Subcutaneous abdominal adipose tissue (tissue), 5 donors: ENCODE measurements around the gene PAFAH1B1.
"Not testable (repeated sequence)": the region's sequence is repeated elsewhere in the genome, so short reads cannot be mapped to it uniquely, and the experiment has no call there.

Experiments used
- H3K27ac ChIP-seq: one replicate; pipeline ENCODE4 v1.7.0; 2013; ENCODE audit warnings: low read depth, mild to moderate bottlenecking, inconsistent platforms, low read length, moderate library complexity
- H3K27me3 ChIP-seq, 5 donors: one replicate each; pipeline ENCODE4 v1.7.0; 2013; ENCODE audit warnings: low read length in 5 of 5, inconsistent platforms in 1 of 5; ENCODE audit not compliant: control insufficient read depth in 5 of 5, insufficient read depth in 4 of 5
- H3K36me3 ChIP-seq, 5 donors: one replicate each; pipeline ENCODE4 v1.7.0; 2013; ENCODE audit warnings: low read length in 5 of 5; ENCODE audit not compliant: control insufficient read depth in 5 of 5, insufficient read depth in 5 of 5
- H3K4me1 ChIP-seq, 5 donors: one replicate each; pipeline ENCODE4 v1.7.0; 2013; ENCODE audit warnings: low read length in 5 of 5, mild to moderate bottlenecking in 3 of 5, moderate library complexity in 1 of 5; ENCODE audit not compliant: control insufficient read depth in 5 of 5, insufficient read depth in 5 of 5
- H3K4me3 ChIP-seq, 5 donors: one replicate each; pipeline ENCODE4 v1.7.0; 2013; ENCODE audit warnings: low read length in 5 of 5, low read depth in 1 of 5
- H3K9ac ChIP-seq, 5 donors: one replicate each; pipeline ENCODE4 v1.7.0; 2013; ENCODE audit warnings: low read length in 5 of 5, mild to moderate bottlenecking in 4 of 5, moderate library complexity in 3 of 5
- H3K9me3 ChIP-seq, 5 donors: one replicate each; pipeline ENCODE4 v1.7.0; 2013; ENCODE audit warnings: low read length in 5 of 5; ENCODE audit not compliant: control insufficient read depth in 5 of 5
- donor health status: healthy.
- donor health status: healthy.
- donor health status: healthy.
- donor health status: healthy.
- donor health status: healthy.

PAFAH1B1 gene

DNA sequence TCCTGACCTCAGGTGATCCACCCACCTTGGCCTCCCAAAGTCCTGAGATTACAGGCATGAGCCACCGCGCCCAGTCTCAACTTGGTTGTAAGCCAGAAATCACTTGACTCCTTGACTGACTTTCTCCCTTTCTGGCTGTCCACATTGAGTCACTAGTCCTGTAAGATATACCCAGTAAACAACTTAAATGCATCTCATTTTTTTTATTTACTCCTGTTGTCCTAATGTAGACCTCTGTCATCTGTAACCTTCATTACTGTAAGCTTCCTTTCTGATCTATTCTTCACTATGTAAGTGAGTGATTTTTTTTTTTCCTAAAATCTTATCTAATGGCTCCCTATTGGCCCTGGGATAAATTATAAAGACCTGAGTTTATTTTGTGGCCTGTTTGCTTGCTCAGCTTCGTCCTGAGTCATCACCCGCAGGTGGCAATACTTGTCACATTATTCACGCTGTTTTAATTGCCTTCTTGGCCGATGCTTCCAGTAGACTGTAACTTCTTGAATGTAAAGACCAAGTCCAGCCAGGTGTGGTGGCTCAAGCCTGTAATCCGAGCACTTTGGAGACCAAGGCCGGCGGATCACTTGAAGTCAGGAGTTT is 41.0 kb downstream of the PAFAH1B1 start:
- H3K27me3 ChIP-seq, result no peaks in the 10 kb centered on the region
- H3K9me3 ChIP-seq, result no peaks in the 10 kb centered on the region
- no peak overlapping the region for H3K27ac ChIP-seq
- H3K9ac ChIP-seq, result no peak overlapping the region
- peaks cover 0 to 17% (median 12%) of the 10 kb centered on the region in 5 donors for H3K4me1 ChIP-seq
- no peak overlapping the region for H3K4me3 ChIP-seq
- peaks cover 3 to 16% (median 8%) of the 10 kb centered on the region in 5 donors for H3K36me3 ChIP-seq

DNA sequence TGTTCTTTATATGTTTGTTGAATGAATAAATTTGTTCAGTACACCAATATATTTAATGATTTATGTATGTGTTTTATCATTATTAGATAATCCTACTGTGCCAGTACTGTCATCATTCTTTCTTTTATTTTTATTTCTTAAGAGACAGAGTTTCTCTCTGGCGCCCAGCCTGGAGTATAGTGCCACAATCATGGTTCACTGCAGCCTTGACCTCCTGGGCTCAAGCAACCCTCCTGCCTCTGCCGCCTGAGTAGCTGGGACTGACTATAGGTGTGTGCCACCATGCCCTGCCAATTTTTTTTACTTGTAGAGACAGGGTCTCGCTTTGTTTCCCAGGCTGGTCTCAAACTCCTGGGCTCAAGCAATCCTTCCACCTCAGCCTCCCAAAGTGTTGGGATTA is 41.8 kb downstream of the PAFAH1B1 start:
- Histone ChIP-seq H3K9me3 (no peaks in the 10 kb centered on the region), H3K27ac (no peak overlapping the region), H3K36me3 (peaks cover 6 to 16% (median 13%) of the 10 kb centered on the region in 5 donors), H3K9ac (no peak overlapping the region), H3K27me3 (no peaks in the 10 kb centered on the region), H3K4me1 (peaks cover 0 to 17% (median 12%) of the 10 kb centered on the region in 5 donors), H3K4me3 (no peak overlapping the region)

DNA sequence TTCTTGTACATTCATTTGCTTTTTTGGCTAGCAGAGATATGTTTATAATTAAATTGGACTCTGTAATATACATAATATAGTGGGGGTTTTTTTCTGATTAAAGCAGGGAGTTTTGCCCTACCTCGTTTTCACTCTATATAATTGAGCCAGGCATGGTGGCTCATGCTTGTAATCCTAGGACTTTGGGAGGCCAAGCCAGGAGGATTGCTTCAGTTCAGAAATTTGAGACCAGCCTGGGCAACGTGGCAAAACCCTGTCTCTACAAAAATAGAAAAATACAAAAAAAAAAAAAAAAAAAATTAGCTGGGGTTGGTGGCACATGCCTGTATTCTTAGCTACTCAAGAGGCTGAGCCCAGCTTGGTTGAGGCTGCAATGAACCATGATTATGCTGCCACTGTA is 42.2 kb downstream of the PAFAH1B1 start:
- Histone ChIP-seq H3K4me1 (peaks cover 0 to 17% (median 12%) of the 10 kb centered on the region in 5 donors), H3K27ac (no peak overlapping the region), H3K4me3 (no peak overlapping the region), H3K27me3 (no peaks in the 10 kb centered on the region), H3K9me3 (no peaks in the 10 kb centered on the region), H3K36me3 (peaks cover 8 to 19% (median 13%) of the 10 kb centered on the region in 5 donors), H3K9ac (no peak overlapping the region)

DNA sequence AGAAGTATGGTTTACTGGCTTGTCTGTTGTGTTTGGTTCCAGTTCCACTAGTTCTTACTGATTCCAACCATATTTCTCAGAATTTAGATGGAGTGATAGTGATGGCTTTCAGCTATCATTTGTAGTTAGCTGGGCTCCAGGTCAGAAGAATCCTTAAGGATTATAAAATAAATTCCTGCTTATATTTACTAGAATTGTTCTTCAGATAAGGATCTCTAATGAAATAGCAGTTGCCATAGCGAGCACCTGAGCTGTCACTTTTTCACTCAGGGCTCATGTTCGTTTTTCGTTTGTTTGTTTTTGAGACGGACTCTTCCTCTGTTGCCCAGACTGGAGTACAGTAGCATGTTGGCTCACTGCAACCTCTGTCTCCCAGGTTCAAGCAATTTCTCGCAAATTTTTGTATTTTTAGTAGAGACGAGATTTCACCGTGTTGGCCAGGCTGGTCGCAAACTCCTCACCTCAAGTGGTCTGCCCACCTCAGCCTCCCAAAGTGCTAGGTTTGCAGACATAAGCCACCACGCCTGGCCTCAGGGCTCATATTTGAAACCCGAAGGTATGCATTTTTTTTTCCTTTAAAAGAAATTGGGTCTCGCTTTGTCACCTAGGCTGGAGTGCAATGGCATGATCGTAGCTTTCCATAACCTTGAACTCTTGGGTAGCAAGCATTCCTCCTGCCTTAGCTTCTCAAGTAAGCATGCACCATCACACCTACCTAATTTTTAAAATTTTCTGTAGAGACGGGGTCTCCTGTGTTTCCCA is 42.9 kb downstream of the PAFAH1B1 start:
- Histone ChIP-seq H3K4me3 (no peak overlapping the region), H3K27me3 (no peaks in the 10 kb centered on the region), H3K9ac (no peak overlapping the region), H3K4me1 (peaks cover 0 to 11% (median 5%) of the 10 kb centered on the region in 5 donors), H3K27ac (no peak overlapping the region), H3K9me3 (no peaks in the 10 kb centered on the region), H3K36me3 (peaks cover 10 to 21% (median 13%) of the 10 kb centered on the region in 5 donors)

DNA sequence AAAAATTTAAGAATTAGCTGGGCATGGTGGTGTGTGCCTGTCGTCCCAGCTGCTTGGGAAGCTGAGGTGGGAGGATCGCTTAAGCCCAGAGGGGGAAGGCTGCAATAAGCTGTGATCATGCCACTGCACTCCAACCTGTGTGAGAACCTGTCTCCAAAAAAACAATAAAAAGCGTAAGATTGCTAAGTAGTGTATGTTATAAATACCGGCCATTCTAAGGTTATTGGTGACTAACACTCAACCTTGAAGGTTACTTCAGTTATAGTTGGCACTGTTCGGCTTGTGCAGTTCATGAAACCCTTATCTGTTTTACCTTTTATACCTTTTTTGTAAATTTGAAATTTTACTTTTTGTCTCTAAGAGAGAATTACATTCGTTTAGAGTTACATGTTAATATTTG is 44.0 kb downstream of the PAFAH1B1 start:
- Histone ChIP-seq H3K4me1 (peaks cover 0 to 4% (median 0%) of the 10 kb centered on the region in 5 donors), H3K9me3 (no peaks in the 10 kb centered on the region), H3K4me3 (no peak overlapping the region), H3K36me3 (peaks cover 13 to 30% (median 18%) of the 10 kb centered on the region in 5 donors), H3K27me3 (no peaks in the 10 kb centered on the region), H3K27ac (no peak overlapping the region), H3K9ac (no peak overlapping the region)

DNA sequence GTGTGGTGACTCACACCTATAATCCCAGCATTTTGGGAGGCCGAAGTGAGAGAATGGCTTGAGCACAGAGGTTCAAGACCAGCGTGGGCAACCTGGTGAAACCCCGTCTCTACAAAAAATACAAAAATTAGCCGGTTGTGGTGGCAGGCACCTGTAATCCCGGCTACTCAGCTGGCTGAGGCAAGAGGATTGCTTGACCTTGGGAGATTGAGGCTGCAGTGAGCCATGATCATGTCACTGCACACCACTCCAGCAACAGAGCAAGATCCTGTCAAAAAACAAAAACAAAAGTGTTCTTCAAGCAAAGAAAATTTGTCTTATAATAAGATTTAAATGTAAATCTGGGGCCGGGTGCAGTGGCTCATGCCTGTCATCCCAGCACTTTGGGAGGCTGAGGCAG is 51.5 kb downstream of the PAFAH1B1 start:
- H3K36me3 ChIP-seq, result peaks cover 8 to 30% (median 18%) of the 10 kb centered on the region in 5 donors
- no peaks in the 10 kb centered on the region for H3K27me3 ChIP-seq
- no peaks in the 10 kb centered on the region for H3K4me1 ChIP-seq

DNA sequence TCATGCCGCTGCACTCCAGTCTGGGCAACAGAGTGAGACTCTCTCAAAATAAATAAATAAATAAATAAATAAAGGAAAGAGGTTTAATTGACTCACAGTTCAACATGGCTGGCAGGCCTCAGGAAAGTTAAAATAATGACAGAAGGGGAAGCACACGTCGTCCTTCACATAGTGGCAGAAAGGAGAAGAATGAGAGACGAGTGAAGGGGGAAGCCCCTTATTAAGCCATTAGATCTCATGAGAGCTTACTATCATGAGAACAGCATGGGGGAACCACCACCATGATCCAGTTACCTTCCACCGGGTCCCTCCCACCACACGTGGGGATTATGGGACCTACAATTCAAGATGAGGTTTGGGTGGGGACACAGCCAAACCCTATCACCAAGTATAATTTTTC is 54.5 kb downstream of the PAFAH1B1 start:
- Histone ChIP-seq H3K4me3 (no peak overlapping the region), H3K9ac (no peak overlapping the region), H3K27ac (no peak overlapping the region), H3K9me3 (no peaks in the 10 kb centered on the region), H3K27me3 (no peaks in the 10 kb centered on the region), H3K36me3 (peaks cover 0 to 15% (median 8%) of the 10 kb centered on the region in 5 donors), H3K4me1 (peaks cover 0 to 7% (median 0%) of the 10 kb centered on the region in 5 donors)

More for the DNA sequence above, 51.5 kb downstream of the PAFAH1B1 start:
- Histone ChIP-seq H3K27ac (no peak overlapping the region), H3K4me3 (no peak overlapping the region), H3K9ac (no peak overlapping the region), H3K9me3 (no peaks in the 10 kb centered on the region)

DNA sequence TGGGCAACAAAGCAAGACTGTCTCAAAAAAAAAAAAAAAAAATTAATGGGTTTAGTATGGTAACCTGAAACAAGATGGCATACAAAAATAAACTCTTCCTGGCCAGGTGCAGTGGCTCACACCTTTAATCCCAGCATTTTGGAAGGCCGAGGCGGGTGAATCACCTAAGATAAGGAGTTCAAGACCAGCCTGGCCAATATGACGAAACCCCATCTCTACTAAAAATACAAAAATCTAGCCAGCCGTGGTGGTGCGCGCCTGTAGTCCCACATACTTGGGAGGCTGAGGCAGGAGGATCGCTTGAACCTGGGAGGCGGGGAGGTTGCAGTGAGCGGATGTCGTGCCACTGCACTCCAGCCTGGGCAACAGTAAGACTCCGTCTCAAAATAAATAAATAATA is 55.7 kb downstream of the PAFAH1B1 start:
- Histone ChIP-seq H3K27me3 (no peaks in the 10 kb centered on the region), H3K36me3 (peaks cover 0 to 10% (median 4%) of the 10 kb centered on the region in 5 donors), H3K4me1 (peaks cover 0 to 7% (median 0%) of the 10 kb centered on the region in 5 donors), H3K27ac (no peak overlapping the region), H3K9ac (no peak overlapping the region), H3K9me3 (no peaks in the 10 kb centered on the region), H3K4me3 (no peak overlapping the region)

DNA sequence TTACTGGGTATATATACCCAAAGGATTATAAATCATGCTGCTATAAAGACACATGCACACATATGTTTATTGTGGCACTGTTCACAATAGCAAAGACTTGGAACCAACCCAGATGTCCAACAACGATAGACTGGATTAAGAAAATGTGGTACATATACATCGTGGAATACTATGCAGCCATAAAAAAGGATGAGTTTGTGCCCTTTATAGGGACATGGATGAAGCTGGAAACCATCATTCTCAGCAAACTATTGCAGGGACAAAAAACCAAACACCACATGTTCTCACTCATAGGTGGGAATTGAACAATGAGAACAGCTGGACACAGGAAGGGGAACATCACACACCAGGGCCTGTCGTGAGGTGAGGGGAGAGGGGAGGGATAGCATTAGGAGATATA is 59.5 kb downstream of the PAFAH1B1 start:
- not testable (repeated sequence) for H3K9me3 ChIP-seq, H3K36me3 ChIP-seq, H3K27ac ChIP-seq, H3K27me3 ChIP-seq, H3K4me3 ChIP-seq, H3K9ac ChIP-seq
- peaks cover 0 to 11% (median 4%) of the 10 kb centered on the region in 5 donors for H3K4me1 ChIP-seq

DNA sequence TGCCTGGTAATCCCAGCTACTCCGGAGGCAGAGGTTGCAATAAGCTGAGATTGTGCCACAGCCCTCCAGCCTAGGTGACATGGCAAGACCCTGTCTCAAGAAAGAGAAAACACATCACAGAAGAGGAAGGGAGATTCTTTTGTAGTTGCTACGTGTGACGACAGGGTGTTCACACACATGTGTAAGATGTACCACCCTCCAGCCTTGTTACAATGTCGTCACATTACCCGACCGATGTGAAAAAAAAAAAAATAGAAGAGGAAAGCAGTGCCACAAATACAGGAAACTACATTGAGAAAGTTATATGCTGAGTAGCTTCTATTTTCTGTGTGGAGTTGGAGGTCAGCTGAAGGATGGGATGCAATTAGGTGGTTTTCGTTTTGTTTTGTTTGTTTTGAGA is 62.1 kb downstream of the PAFAH1B1 start:
- Histone ChIP-seq H3K27ac (no peak overlapping the region), H3K9me3 (no peaks in the 10 kb centered on the region), H3K4me3 (no peak overlapping the region), H3K4me1 (peaks cover 2 to 22% (median 9%) of the 10 kb centered on the region in 5 donors), H3K9ac (no peak overlapping the region), H3K27me3 (no peaks in the 10 kb centered on the region), H3K36me3 (peaks cover 0 to 8% (median 5%) of the 10 kb centered on the region in 5 donors)
